CD4-positive, alpha-beta T cell treated with Interleukin-1 beta for 1 hour (primary cell): ENCODE data around the gene GRIK4.

ENCODE experiments used
- DNase-seq, 2 donors: peaks; one replicate each; pipeline ENCODE4 v3.0.0-alpha.2; 2020 to 2022

The GRIK4 gene

DNA sequence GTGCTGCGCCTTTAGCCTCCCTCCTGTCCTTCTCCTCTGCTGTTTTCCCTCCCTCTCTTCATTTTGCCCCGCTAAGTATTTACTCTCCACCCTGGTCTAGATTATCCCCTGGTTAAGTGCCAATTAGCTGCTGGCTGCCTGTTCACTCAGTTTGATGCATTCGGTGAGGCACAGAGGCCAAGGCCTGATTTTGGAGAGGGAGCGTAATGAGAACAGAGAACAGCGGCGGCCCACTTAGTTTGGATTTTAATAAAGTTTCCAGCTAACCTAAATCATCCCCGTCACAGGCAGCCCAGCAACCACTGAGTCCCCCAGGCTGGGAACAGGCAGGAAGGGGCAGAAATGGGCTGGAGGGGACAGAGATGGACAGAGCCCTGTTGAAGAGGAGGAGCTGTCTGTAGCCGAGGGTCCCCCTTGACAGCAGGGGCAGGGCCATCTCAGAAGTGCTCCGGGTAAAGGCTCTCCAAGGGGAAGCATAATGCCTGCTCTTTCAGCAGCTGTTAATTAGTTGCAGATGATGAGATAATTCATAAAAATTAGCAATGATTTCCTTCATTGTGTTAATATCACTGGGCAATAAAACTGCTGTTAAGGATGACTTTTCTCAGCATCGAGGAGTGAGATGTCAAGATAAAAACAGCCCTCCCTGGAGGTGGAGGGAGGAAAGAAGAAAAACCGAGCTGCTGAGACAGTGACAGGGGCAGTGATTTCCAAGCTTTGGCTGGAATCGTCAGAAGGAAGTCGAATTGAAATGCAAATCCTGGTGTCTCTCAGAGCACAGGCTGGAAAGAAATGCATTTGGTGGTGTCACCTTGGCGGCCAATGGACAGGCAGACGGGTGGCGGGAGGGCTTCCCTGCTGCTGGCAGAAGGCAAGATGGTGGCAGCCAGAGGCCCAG, 170.1 kb downstream of the GRIK4 start:
- no peak for DNase-seq

DNA sequence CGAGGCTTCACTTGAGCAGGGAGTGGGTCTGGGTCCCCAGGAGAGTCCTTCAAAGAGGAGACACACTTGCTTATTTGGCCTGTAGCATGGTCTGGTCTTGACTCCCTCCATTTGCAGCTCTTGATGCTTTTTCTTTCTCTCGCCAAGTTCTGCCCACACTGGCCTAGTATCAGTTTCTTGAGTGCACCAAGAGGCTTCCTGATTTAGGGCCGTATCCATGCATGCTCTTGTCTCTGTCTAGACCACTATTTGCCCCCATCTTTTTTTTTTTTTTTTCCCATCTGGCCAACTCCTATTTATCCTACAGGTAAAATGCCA, 170.7 kb downstream of the GRIK4 start:
- DNase-seq, result no peak

DNA sequence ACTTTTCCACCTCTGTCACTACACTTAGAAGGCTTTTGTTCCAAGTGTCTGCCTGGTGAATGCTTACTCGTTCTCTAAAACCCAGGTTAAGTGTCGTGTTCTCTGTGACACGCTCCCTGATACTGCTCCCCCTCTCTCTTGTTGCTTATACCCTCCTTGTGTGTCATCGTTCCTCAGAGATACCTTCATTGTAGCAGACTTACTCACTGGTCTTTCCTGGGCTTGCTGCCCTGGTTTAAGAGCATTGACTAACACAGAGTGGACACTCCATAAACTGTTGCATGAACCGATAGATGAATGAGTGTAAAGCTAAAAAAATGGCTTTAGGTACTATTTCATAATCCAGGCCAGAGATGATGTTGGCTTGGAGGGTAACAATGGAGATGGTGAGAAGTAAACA, 171.3 kb downstream of the GRIK4 start:
- DNase-seq, result no peak

GRCh38 chr11:120686516-120686915, 175.0 kb downstream of the GRIK4 start:
- no peak for DNase-seq

GRCh38 chr11:120688163-120688562, 176.6 kb downstream of the GRIK4 start:
- no peak for DNase-seq

DNA sequence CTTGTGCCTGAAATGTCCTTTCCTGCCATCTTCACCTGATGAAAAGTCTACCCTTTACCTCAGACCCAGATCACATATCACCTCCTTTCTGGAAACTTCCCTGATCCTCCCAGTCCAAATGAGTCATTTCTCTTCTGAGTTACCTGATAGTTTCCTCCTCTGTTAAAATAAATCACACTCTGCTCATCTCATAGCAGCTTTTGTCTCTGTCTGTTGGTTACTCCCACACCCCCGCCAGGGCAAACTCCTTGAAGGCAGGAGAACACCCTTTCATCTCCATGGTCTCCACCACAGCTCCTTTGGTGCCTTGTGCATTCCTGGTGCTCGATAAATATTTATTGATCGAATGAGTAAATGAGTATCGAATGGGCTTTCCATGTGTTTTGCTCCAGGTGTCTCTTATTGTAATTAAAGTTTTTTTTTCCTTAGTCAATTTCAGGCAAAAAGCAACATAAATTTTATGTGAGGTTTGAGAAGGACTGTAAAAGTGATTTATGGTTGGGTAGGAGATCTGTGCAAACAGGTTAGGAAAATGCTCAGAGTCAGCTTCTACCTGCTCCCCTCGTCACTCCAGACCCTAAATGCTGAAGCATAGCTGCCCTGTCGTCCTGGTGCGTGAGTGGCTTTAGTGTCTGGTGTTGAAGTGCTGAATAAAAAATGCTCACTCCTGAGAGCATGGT, 178.2 kb downstream of the GRIK4 start:
- no peak for DNase-seq

- no peak for DNase-seq
These were observed 178.9 kb downstream of the GRIK4 start for GRCh38 chr11:120690406-120690805.

- DNase-seq, result no peak
These were observed 183.2 kb downstream of the GRIK4 start for GRCh38 chr11:120694726-120695125.

DNA sequence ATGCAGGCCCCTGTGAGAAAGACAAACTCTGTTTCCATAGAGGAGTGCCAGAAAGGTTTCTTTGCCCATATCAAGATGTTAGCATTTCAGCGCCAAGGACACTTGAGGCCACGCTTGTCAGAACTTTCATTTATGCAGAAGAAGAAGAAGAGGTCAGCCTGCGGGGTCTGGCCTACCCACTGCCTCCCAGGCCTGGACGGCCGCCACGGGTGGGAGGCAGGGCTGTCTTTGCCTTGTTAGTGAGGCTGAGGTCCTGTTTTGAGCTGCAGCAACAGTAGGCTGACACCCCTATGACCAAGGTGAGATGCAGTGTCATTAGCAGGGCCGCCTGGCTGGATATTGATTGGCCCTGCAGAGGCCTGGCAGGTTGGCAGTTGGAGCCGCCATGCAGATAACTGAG, 183.9 kb downstream of the GRIK4 start:
- DNase-seq, result no peak

- DNase-seq, result no peak
These were observed 184.4 kb downstream of the GRIK4 start for GRCh38 chr11:120695939-120696338.

GRCh38 chr11:120696597-120697218, 185.2 kb downstream of the GRIK4 start:
- no peak for DNase-seq

DNA sequence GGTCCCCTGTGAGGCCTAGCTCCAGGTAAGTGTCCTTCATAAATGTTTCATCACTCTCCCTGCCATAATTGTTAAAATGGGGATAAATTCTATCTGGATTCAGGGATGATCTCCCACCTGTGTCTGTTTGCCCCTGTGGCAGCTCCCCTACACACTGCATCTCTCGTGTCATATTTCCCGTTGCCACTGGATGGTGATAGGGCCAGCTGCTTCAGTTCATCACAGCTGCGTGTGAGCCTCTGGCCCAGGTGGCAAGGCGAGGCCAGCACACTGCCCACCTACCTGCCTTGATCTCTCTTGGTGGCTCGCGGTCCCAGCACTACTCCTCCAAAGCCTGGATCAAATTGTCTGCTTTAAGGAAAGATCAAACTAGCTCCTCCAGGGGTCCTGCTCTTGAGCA, 187.4 kb downstream of the GRIK4 start:
- DNase-seq, result no peak

- DNase-seq, result no peak
These were observed 191.1 kb downstream of the GRIK4 start for GRCh38 chr11:120702656-120703055.

DNA sequence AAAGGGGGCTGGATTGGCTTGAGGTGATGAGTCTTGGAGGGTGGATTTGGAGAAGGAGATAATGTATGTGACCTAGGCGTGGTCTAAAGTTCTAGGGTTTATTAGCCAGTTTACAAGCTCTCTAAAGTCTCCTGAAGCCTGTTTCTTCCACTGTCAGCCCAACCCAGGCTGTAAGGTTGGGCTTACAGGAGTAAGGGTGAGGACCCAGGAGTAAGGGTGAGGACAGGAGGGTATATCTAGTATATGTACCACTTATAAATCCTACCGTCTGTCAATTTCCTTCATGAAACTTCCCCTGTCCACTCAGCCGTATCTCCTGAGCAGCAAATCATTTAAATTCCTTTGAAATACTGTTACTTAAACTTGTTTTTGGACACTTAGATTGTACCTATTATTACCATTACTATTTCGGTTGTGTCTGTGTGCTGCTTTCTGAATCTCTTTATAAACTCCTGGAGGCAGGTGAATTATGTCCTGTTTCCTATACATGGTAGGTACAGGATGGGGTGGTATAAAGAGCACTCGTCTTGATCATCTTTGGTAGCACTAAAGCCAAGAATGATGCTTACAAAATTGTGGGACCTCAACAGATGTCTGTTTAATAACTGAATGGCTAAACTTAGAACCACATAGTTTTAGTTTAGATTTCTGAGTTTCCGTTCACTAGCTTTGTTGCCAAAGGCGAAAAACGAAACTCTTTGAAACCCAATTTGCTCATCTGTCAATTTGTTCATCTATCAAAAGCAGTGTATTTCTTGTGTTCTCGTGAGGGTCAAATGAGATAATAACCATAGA, 192.0 kb downstream of the GRIK4 start:
- no peak for DNase-seq

- no peak for DNase-seq
These were observed 192.8 kb downstream of the GRIK4 start for GRCh38 chr11:120704256-120704750.

DNA sequence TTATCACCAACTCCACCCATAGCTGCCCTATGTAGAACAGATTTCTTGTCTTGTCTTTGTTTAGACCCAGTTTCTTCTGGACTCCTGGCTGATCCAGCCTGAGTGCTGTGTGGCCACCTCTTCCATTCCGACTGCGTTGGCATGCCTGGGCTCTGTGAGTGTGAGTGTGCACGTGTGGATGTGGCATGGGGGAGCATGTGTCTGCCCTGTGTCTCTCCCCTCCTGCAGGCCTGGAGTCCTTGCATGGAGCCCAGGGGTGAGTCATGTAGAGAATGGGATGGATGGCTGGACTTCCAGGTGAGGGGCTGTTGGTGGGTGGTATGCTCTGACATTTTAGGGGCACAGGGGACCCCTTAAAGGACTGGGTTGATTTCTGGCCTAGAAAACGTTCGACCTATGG, 194.7 kb downstream of the GRIK4 start:
- DNase-seq, result no peak

DNA sequence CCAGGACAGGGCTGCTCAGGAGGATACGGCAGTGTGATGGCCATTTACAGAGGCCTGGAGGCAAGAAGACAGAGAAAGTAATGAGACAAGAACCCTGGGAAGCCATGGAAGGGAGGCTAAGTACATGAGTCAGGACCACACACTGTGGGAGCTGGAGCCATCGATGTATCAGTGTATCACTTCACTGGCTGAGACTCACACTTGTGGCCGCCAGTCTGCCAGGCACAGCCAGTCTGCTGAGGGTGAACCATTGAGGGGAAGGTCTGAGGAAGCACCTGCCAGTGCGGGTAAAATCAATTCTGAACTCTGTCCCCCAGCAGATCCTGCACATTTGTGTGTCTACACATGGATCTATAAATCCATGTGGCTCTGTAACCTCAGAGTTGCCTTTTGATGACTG, 195.6 kb downstream of the GRIK4 start:
- no peak for DNase-seq

DNA sequence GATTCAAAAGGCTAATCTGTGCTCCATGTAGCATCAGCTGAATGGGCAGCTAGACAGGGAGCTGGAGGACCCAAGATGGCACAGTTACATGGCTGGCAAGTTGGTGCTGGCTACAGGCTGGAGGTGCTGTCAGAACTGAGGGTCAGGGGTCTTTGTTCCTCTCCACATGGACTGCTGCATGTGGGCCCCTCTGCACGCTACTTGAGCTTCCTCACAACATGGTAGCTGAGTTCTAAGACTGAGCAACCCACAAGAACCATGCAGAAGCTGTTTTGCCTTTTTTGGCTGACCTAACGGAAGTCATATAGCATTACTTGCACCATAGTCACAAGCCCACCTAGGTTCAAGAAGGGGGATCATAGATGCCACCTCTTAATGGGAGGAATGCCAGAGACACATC, 196.1 kb downstream of the GRIK4 start:
- DNase-seq, result no peak

DNA sequence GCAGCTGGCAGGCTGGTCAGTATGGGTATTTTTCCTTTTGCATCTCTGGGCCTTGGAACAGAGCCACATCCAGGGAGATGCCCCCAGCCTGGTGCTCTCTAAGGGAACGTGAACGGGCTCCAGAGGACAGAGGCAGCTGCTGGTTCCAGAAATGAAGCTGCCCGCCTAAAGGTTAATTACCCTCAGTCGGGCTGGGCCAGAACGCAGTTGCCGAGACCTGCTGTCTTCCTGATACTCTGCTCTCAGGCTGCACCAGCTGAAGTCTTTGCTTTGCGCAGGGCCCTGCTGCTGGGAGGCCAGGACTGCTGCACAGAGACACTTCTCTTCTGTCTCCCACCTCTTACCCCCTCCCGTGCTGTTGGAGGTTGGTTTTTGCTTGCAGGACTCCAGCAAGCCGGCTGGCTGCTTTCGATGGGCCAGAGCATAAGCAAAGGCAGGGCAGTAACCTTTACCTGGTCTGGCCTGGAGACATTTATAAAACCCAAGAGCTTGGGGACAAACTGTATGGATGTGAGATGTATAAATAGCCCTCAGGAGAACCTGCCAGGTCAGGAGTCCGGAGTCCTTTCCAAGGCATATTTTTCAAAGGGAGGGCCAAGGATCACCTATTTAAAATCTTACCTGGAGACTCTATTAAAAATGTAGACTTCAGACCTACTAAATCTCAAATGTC, 197.1 kb downstream of the GRIK4 start:
- no peak for DNase-seq

DNA sequence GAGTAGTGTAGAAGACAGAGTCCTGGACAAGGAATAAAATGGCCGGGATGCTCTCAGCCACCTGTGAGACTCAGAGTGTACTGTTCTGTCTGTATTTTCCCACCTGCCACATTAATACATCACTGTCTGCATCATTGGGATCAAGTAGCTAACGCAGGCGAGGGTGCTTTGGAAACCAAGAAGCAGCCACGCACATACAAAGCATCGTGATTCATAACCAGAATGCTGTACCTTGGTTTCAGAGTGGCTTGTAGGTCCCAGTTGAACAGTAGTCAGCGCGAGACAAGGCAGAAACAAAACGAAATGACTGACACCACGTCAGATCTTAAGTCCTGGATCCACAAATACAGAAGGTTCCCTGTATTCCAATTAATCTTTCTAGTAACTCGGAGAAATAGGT, 198.3 kb downstream of the GRIK4 start:
- DNase-seq, result no peak

GRCh38 chr11:120710354-120711131, 199.0 kb downstream of the GRIK4 start:
- no peak for DNase-seq

DNA sequence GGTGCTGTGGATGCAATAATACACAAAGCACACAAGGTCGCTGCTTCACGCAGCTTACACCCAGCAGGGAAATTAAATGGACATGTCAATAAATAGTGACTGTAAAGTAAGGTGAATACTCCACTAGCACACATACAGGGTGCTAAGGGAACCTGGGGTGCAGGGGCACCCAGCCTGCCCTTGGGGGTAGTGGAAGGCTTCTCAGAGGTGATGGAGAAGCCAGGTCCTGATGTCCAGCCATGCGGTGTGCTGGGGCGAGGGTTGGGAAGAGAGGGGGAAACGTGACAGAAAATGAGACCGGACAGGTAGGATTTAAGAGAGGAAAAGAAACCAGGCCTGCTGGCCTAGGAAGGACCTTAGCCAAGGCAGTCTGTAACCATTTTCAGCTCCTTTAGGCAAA, 200.5 kb downstream of the GRIK4 start:
- DNase-seq, result no peak
